ENCODE data around the gene PGAP1.

DNA sequence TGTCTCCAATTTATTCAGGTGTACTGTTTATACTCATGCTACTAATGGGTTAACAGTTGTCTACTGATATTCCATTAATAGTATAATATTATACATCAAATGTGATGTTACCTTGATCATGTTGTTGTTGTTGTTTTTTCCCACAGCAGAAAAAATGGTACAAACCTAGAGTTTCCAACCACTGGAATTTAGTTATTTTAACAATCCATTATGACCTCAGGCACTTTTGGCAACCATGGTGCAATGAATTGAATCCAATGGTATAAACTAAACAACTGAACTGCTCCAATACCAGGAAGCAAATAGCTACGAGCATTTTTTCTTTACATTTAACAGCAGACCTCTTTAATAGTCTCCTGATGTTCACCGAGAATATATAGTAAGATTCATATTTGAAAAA is 86.3 kb downstream of the PGAP1 start:
- TF ChIP-seq, protein P1, sequence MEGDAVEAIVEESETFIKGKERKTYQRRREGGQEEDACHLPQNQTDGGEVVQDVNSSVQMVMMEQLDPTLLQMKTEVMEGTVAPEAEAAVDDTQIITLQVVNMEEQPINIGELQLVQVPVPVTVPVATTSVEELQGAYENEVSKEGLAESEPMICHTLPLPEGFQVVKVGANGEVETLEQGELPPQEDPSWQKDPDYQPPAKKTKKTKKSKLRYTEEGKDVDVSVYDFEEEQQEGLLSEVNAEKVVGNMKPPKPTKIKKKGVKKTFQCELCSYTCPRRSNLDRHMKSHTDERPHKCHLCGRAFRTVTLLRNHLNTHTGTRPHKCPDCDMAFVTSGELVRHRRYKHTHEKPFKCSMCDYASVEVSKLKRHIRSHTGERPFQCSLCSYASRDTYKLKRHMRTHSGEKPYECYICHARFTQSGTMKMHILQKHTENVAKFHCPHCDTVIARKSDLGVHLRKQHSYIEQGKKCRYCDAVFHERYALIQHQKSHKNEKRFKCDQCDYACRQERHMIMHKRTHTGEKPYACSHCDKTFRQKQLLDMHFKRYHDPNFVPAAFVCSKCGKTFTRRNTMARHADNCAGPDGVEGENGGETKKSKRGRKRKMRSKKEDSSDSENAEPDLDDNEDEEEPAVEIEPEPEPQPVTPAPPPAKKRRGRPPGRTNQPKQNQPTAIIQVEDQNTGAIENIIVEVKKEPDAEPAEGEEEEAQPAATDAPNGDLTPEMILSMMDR (IDR thresholded peaks at IDR 0.05), result no peak
- no peak for TF ChIP-seq POLR2A (IDR thresholded peaks at IDR 0.05)
